SKM-1 treated with dmso at 0.1 percent for 144 hours (cell line): ENCODE measurements around the gene MAGEF1.

Experiments
- DNase-seq: peaks from one replicate; lab custom pipeline; 2025; ENCODE audit not compliant: unreplicated experiment; lab: John Stamatoyannopoulos, UW

The MAGEF1 gene, protein sequence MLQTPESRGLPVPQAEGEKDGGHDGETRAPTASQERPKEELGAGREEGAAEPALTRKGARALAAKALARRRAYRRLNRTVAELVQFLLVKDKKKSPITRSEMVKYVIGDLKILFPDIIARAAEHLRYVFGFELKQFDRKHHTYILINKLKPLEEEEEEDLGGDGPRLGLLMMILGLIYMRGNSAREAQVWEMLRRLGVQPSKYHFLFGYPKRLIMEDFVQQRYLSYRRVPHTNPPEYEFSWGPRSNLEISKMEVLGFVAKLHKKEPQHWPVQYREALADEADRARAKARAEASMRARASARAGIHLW

GRCh38 chr3:184711493-184712247 is at the start of gene MAGEF1:
MAGEF1 (minus strand) TSS chr3:184712064; CDS start chr3:184711821, 243 bp downstream.
- DNase-seq = peak; percentile 41

- DNase-seq = no peak
These were observed 49.4 kb upstream of the MAGEF1 start for GRCh38 chr3:184761075-184761841.

GRCh38 chr3:184760337-184761074 is 48.6 kb upstream of the MAGEF1 start:
- DNase-seq = no peak

DNA sequence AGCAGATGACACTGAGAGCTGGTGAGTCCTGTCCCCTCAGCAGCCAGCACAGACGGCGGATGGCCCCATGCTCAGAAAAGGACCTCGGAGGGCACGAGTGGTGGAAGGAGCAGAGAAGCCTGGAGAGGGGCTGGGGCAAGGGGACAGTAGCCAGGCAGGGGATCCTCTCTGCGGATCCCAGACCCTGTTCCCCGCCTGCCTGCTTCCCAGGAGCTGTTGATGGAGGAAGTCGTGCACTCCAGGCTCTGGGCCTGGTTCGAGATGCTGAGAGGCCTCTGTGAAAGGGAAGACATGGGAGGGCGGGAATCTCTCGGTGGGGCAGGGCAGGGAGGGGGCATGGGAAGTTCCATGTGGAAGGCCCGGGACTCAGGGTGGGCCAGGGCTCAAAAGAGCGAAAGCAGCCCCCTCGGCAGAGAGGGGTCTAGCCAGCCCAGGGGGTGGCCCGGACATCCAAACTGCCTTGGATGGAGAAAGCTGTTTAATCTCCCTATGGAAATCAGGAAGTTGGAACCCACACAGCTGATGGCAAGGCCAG is 47.9 kb upstream of the MAGEF1 start:
- no peak for DNase-seq

- no peak for DNase-seq
These were observed 46.2 kb upstream of the MAGEF1 start for GRCh38 chr3:184758056-184758455.

DNA sequence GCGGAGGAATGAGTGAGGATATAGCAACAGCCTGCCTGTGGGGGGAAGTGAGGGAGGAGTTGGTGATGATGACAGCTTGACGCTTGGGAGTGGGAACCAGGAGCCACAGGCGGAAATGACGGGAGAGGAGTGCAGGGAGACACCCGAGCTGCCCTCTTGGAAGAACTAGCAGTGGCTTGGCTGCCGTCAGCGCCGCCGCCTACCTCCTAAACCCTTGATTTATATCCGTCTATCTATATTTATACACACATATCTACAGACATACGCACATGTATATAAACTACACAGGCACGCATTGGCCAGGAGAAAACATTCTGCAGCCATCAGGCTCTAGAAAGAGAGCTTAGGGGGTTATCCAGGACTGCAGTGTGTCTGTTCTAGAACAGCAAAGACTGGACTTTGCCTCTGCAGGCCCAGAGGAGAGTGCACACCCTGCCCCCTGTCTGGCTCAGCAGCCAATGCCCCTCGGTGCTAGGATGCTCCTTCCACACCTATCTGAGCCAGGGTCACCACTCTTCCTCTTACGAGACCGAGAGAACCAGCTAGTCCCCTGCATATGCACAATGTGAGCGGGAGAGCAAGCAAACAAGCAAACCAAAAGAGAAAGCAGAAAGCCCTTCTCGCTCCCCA is 45.3 kb upstream of the MAGEF1 start:
- DNase-seq = no peak

- DNase-seq = no peak
These were observed 44.5 kb upstream of the MAGEF1 start for GRCh38 chr3:184756151-184757021.

DNA sequence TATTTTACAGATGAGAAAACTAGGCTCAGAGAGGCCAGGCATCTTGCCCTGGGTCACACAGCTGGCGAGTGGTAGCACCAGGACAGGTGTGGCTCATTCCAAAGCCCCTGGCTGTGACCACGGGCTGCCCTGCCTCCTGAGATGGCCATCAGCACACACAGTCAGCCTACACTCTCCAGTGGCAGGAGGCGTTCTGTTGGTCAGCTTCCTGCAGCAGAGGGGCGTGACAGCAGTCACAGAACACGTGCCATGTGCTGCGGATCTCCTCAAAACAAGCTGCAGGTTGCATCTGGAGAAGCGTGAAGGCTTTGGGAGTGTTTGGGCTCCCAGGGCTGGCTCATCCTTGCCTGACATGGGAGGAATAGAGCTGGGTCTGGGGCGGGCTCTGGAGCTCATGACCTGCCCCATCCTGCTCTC is 43.5 kb upstream of the MAGEF1 start:
- no peak for DNase-seq

DNA sequence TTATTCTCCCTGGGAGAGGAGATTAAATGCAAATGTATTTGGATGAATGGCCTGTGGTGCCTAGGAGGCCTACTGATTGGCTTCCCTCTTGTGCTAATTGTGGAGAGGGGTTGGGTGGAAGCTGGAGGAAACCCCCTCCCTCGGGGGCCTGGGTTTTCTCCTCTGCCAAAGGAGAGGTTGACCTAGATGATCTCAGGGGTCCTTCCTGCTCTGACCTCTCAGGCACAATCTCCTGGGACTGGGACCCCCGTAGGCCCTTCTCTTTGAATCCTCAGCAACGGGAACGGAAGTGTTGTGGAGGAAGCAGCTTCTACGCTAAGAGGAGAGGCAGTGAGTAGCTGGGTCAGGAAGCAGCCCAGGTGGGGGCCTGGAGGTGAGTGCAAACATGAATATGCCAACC is 40.5 kb upstream of the MAGEF1 start:
- no peak for DNase-seq

GRCh38 chr3:184751204-184752040 is 39.6 kb upstream of the MAGEF1 start:
- DNase-seq = no peak

DNA sequence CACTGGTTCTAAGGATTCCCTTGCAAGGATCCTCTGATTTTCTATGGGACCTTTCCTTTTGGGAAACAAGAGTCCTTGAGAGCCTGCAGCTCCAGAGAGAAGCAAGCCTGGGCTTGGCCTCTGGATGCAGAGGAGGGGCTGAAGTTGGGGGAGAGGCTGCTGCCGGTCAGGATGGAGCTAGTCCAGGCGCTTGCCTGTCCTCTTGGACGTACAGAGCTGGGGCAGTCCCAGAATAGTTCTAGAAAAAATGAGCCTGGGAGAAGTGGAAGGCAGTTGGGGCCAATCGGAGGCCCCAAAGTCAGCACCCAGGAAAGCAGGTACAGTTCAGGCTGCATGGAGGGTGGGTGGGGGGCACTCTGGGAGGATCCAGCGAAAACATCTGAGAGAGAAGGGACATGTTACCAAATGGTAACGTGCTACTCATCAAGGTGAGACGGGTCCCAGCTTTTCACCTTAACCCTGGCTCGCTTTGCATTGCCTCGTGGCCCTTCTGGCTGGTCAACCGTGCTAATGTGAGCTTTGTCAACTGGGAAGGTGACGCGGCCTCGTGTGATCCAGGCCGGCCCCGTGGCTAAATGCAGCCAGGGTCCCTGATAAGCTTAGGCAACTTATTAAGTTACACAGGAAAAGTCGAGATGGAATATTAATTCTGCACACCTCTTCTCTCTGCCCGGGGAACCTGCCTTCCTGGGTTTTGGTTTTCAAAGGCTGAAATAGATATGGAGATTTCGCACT is 38.7 kb upstream of the MAGEF1 start:
- DNase-seq = no peak

- no peak for DNase-seq
These were observed 37.4 kb upstream of the MAGEF1 start for GRCh38 chr3:184749168-184749744.

GRCh38 chr3:184748219-184749135 is 36.6 kb upstream of the MAGEF1 start:
- DNase-seq = no peak

GRCh38 chr3:184746131-184747120 is 34.6 kb upstream of the MAGEF1 start:
- DNase-seq = no peak

GRCh38 chr3:184745526-184745925 is 33.7 kb upstream of the MAGEF1 start:
- DNase-seq = no peak
